ENCODE data around the gene TAF6.

DNA sequence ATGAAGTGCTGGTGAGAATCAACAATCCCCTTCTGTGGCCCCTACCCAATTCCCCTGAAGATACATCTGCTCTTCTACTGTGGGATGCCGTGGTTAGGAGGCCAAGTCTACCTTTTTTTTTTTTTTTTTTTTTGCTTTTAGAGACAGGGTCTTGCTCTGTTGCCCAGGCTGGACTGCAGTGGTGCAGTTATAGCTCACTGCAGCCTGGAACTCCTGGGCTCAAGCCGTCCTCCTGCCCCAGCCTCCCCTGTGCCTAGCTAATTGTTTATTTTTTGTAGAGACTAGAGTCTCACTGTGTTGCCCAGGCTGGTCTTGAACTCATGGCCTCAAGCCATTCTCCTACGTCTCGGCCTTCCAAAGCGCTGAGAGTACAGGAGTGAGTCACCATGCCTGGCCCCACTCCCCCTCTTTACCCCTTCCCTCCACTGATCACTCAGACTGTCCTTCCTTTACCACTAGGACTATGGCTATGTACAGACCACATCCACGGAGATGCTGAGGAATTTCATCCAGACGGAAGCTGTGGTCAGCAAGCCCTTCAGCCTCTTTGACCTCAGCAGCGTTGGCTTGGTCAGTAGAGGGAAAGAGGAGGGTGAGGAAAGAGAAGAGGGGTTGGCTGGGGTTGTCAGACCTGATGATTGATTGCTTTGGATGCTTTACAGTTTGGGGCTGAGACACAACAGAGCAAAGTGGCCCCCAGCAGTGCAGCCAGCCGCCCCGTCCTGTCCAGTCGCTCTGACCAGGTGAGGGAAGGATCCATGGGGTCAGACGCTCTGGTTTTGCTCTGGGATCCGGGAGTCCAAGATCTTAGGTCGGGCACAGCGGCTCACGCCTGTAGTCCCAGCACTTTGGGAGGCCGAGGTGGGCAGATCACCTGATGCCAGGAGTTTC, 16.0 kb downstream of the TAF6 start:
- no peak for TF ChIP-seq BHLHE40 (IDR thresholded peaks at IDR 0.05; ENCODE audit: low read depth, low read length)
- TF ChIP-seq RAD21 (conservative IDR thresholded peaks at IDR 0.05 in 1 of 2, IDR thresholded peaks at IDR 0.05 in 1 of 2), result no peak
- TF ChIP-seq, protein P1, sequence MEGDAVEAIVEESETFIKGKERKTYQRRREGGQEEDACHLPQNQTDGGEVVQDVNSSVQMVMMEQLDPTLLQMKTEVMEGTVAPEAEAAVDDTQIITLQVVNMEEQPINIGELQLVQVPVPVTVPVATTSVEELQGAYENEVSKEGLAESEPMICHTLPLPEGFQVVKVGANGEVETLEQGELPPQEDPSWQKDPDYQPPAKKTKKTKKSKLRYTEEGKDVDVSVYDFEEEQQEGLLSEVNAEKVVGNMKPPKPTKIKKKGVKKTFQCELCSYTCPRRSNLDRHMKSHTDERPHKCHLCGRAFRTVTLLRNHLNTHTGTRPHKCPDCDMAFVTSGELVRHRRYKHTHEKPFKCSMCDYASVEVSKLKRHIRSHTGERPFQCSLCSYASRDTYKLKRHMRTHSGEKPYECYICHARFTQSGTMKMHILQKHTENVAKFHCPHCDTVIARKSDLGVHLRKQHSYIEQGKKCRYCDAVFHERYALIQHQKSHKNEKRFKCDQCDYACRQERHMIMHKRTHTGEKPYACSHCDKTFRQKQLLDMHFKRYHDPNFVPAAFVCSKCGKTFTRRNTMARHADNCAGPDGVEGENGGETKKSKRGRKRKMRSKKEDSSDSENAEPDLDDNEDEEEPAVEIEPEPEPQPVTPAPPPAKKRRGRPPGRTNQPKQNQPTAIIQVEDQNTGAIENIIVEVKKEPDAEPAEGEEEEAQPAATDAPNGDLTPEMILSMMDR (IDR thresholded peaks at IDR 0.05), result no peak
- TF ChIP-seq CBX8 (IDR thresholded peaks at IDR 0.05), result no peak
- no peak for TF ChIP-seq TP53 (CRISPR knock-in tag; IDR thresholded peaks at IDR 0.05)
- TF ChIP-seq POLR2A (IDR thresholded peaks at IDR 0.05; ENCODE audit: low read length), result no peak
- no peak for TF ChIP-seq RFX5 (IDR thresholded peaks at IDR 0.05)
- TF ChIP-seq RCOR1 (IDR thresholded peaks at IDR 0.05; ENCODE audit: low read depth, low read length), result no peak
- no peak for TF ChIP-seq HES2 (IDR thresholded peaks at IDR 0.05)
- TF ChIP-seq HDAC2 (IDR thresholded peaks at IDR 0.05), result no peak
- no peak for TF ChIP-seq MYC (IDR thresholded peaks at IDR 0.05; ENCODE audit: borderline replicate concordance, low read length)
- no peak for TF ChIP-seq CEBPB (IDR thresholded peaks at IDR 0.05)
